GM23338 (cell line): Measurements from ENCODE around the gene FOXJ3. TPM values are rescaled to one million over a fixed set of nuclear protein-coding genes. Genes with fewer than 3 reads are reported as not detected.

ENCODE experiments used
- ATAC-seq: fragments of 200-7000 bp; cut with Tn5 transposase; 3 replicates; pipeline ENCODE4 v1.9.1; 2020
- DNase-seq: peaks from one replicate; pipeline ENCODE4 v3.0.0-alpha.2; 2015; ENCODE audit warnings: low spot score
- H2AFZ ChIP-seq: fragments of 200-600 bp; sonication (generic); 2 replicates; pipeline ENCODE4 v1.8.0; 2016; ENCODE audit warnings: antibody characterized with exemption, mild to moderate bottlenecking, moderate library complexity
- H3F3A ChIP-seq: fragments of 200-600 bp; sonication (generic); replicated peaks from 2 replicates; pipeline ENCODE4 v1.8.0; 2017; ENCODE audit warnings: antibody characterized with exemption, mixed run types, low read depth
- H3K27ac ChIP-seq: fragments of 200-600 bp; sonication (generic); 2 replicates; pipeline ENCODE4 v1.6.1; 2016; ENCODE audit warnings: low read depth
- H3K27me3 ChIP-seq: fragments of 200-600 bp; sonication (generic); 2 replicates; pipeline ENCODE4 v1.8.0; 2016; ENCODE audit warnings: mild to moderate bottlenecking, mixed run types, moderate library complexity; ENCODE audit not compliant: insufficient read depth
- H3K36me3 ChIP-seq: fragments of 200-600 bp; sonication (generic); 2 replicates; pipeline ENCODE4 v1.8.0; 2016; ENCODE audit warnings: mild to moderate bottlenecking; ENCODE audit not compliant: insufficient read depth
- H3K4me1 ChIP-seq: fragments of 200-600 bp; sonication (generic); 2 replicates; pipeline ENCODE4 v1.8.0; 2016; ENCODE audit warnings: mild to moderate bottlenecking, moderate library complexity; ENCODE audit not compliant: insufficient read depth
- H3K4me2 ChIP-seq: fragments of 200-600 bp; sonication (generic); 2 replicates; pipeline ENCODE4 v1.7.1; 2017; ENCODE audit warnings: mixed run types
- H3K4me3 ChIP-seq: fragments of 200-600 bp; sonication (generic); 2 replicates; pipeline ENCODE4 v1.6.1; 2016; ENCODE audit warnings: mixed run types
- H3K79me2 ChIP-seq: fragments of 200-600 bp; sonication (generic); replicated peaks from 2 replicates; pipeline ENCODE4 v1.8.0; 2017; ENCODE audit warnings: mild to moderate bottlenecking; ENCODE audit not compliant: insufficient read depth
- H3K9me2 ChIP-seq: fragments of 200-600 bp; sonication (generic); 2 replicates; pipeline ENCODE4 v1.8.0; 2017; ENCODE audit not compliant: insufficient read depth
- H4K20me1 ChIP-seq: fragments of 200-600 bp; sonication (generic); replicated peaks from 2 replicates; pipeline ENCODE4 v1.8.0; 2017; ENCODE audit warnings: mild to moderate bottlenecking; ENCODE audit not compliant: insufficient read depth
- H3K27ac Mint-ChIP-seq: 2 replicates; pipeline ENCODE4 v1.8.0; 2020; ENCODE audit warnings: inconsistent platforms, mild to moderate bottlenecking, moderate library complexity, mixed read lengths
- H3K27me3 Mint-ChIP-seq: 3 replicates; pipeline ENCODE4 v1.8.0; 2022; ENCODE audit warnings: low read depth, mild to moderate bottlenecking, moderate library complexity, mixed read lengths, inconsistent platforms; ENCODE audit not compliant: insufficient read depth, poor library complexity
- H3K36me3 Mint-ChIP-seq: 3 replicates; pipeline ENCODE4 v1.8.0; 2021; ENCODE audit warnings: low read depth, mild to moderate bottlenecking, inconsistent platforms, moderate library complexity, mixed read lengths
- H3K4me1 Mint-ChIP-seq: 3 replicates; pipeline ENCODE4 v1.8.0; 2020; ENCODE audit warnings: mild to moderate bottlenecking, inconsistent platforms, mixed read lengths
- H3K4me3 Mint-ChIP-seq: 3 replicates; pipeline ENCODE4 v1.8.0; 2021; ENCODE audit warnings: moderate library complexity, mild to moderate bottlenecking, inconsistent platforms, mixed read lengths
- H3K9me3 Mint-ChIP-seq: 3 replicates; pipeline ENCODE4 v1.8.0; 2020; ENCODE audit warnings: moderate library complexity, mild to moderate bottlenecking, inconsistent platforms, mixed read lengths
- CREB1 ChIP-seq: fragments of 250-450 bp; sonication (Bioruptor Pico); IDR thresholded peaks from 2 replicates; pipeline ENCODE4 v1.5.0; 2020; ENCODE audit warnings: low read depth, mild to moderate bottlenecking, moderate library complexity
- CTCF ChIP-seq, 2 experiments: fragments of 200-600 bp in 1 of 2; sonication (generic) in 1 of 2; conservative IDR thresholded peaks; 2 replicates each; pipeline versions ENCODE4 v1.5.1 to v1.6.1; 2016 to 2017; ENCODE audit warnings: antibody characterized with exemption in 2 of 2, low read depth in 2 of 2, mild to moderate bottlenecking in 2 of 2, moderate library complexity in 1 of 2
- ETS1 ChIP-seq: IDR thresholded peaks from 2 replicates; pipeline ENCODE4 v1.6.1; 2016; ENCODE audit warnings: antibody characterized with exemption
- EZH2 ChIP-seq: fragments of 200-600 bp; sonication (generic); IDR thresholded peaks from one replicate; pipeline ENCODE4 v1.8.0; 2017; ENCODE audit warnings: antibody characterized with exemption, mild to moderate bottlenecking, low read depth; ENCODE audit not compliant: unreplicated experiment
- EZH2phosphoT487 ChIP-seq: fragments of 200-600 bp; sonication (generic); IDR thresholded peaks from one replicate; pipeline ENCODE4 v1.8.1; 2018; ENCODE audit warnings: antibody characterized with exemption; ENCODE audit not compliant: unreplicated experiment
- JUNB ChIP-seq: IDR thresholded peaks from one replicate; pipeline ENCODE4 v1.6.1; 2016; ENCODE audit warnings: antibody characterized with exemption; ENCODE audit not compliant: unreplicated experiment
- NANOG ChIP-seq: IDR thresholded peaks from 2 replicates; pipeline ENCODE4 v1.6.1; 2016; ENCODE audit warnings: antibody characterized with exemption, borderline replicate concordance
- POLR2AphosphoS5 ChIP-seq: IDR thresholded peaks from 2 replicates; pipeline ENCODE4 v1.6.1; 2016; ENCODE audit warnings: antibody characterized with exemption, low read depth
- REST ChIP-seq: IDR thresholded peaks from one replicate; pipeline ENCODE4 v1.6.1; 2018; ENCODE audit warnings: antibody characterized with exemption; ENCODE audit not compliant: unreplicated experiment
- STAT1 ChIP-seq: IDR thresholded peaks from one replicate; pipeline ENCODE4 v1.6.1; 2016; ENCODE audit warnings: antibody characterized with exemption; ENCODE audit not compliant: unreplicated experiment
- ZNF114 ChIP-seq: fragments of 250-450 bp; sonication (Bioruptor Pico); IDR thresholded peaks from 2 replicates; pipeline ENCODE4 v1.5.0; 2020; ENCODE audit warnings: mild to moderate bottlenecking, moderate library complexity
- ZNF331 ChIP-seq: fragments of 250-450 bp; sonication (Bioruptor Pico); IDR thresholded peaks from 2 replicates; pipeline ENCODE4 v1.5.0; 2020; ENCODE audit warnings: low read depth, mild to moderate bottlenecking, moderate library complexity
- ZNF462 ChIP-seq: fragments of 250-450 bp; sonication (Bioruptor Pico); IDR thresholded peaks from 2 replicates; pipeline ENCODE4 v1.5.0; 2020; ENCODE audit warnings: mild to moderate bottlenecking, moderate library complexity
- polyA plus RNA-seq: library from polyadenylated mRNA; unstranded; fragments of >200 nt; fragmentation: Nextera tagmentation; extraction: Ambion mirVana; gene quantifications from 2 replicates; pipeline ENCODE4 v1.2.1, GENCODE V29; 2016
- total RNA-seq: library from RNA; depleted of rRNA; stranded (reverse); fragments of >200 nt; shearing (Covaris generic); gene quantifications from 2 replicates; pipeline ENCODE4 v1.2.3, GENCODE V29; 2014

FOXJ3 gene
- total and polyA plus RNA-seq, 2 experiments from 2014 or later, result 36.6 to 53.3 TPM

- Histone ChIP-seq H3K27ac (no peak overlapping the region), H3K79me2 (no peaks in the 10 kb centered on the region), H4K20me1 (no peaks in the 10 kb centered on the region), H3K4me2 (no peak overlapping the region), H3K9me2 (peaks cover 3% of the 10 kb centered on the region; the same call in 1 of the 2 replicates), H3K4me1 (no peaks in the 10 kb centered on the region), H3K27me3 (no peaks in the 10 kb centered on the region), H3K4me3 (no peak overlapping the region), H2AFZ (no peak overlapping the region; the same call in 1 of the 2 replicates), H3K36me3 (no peaks in the 10 kb centered on the region), H3F3A (no peaks in the 10 kb centered on the region)
- no peaks in the 10 kb centered on the region for H3K9me3 Mint-ChIP-seq
- H3K27ac Mint-ChIP-seq, result no peak overlapping the region
- DNase-seq, result no peak
- no peak overlapping the region for H3K4me3 Mint-ChIP-seq
- peaks cover 5% of the 10 kb centered on the region for H3K27me3 Mint-ChIP-seq
- no peak for TF ChIP-seq ZNF462 (CRISPR knock-in tag)
- no peak for TF ChIP-seq JUNB
- TF ChIP-seq STAT1, result no peak
- TF ChIP-seq REST, result no peak
- TF ChIP-seq EZH2, result no peak
- TF ChIP-seq ETS1, result no peak
- TF ChIP-seq CTCF (conservative IDR thresholded peaks at IDR 0.05; ENCODE audit: low read depth in 2 of 2), result no peak
- TF ChIP-seq CREB1 (CRISPR knock-in tag), result no peak
- TF ChIP-seq ZNF331 (CRISPR knock-in tag), result no peak
- no peak for TF ChIP-seq POLR2AphosphoS5
- TF ChIP-seq NANOG, result no peak
- no peak for TF ChIP-seq ZNF114 (CRISPR knock-in tag)
- no peak for TF ChIP-seq EZH2phosphoT487
- no peak for ATAC-seq
- H3K36me3 Mint-ChIP-seq, result no peaks in the 10 kb centered on the region
- peaks cover 4% of the 10 kb centered on the region; the same call in 2 of the 3 replicates for H3K4me1 Mint-ChIP-seq
These were observed 29.5 kb upstream of the FOXJ3 start for GRCh38 chr1:42364542-42364941.
